IMR-90 (cell line): ENCODE measurements around the gene SLC35F6. TPM values are rescaled to one million over a fixed set of nuclear protein-coding genes. Genes with fewer than 3 reads are reported as not detected.
"Not testable (repeated sequence)": the region's sequence is repeated elsewhere in the genome, so short reads cannot be mapped to it uniquely, and the experiment has no call there.

Experiments
- ATAC-seq: fragments of 200-7000 bp; cut with Tn5 transposase; 2 replicates; pipeline ENCODE4 v1.9.1; 2020; ENCODE audit warnings: low read depth, mild to moderate bottlenecking, moderate library complexity
- BruUV-seq: library from RNA; stranded (reverse); fragments of 400-500 nt; replicated peaks from 2 replicates; lab custom pipeline; 2021; lab: Mats Ljungman, UMichigan
- CTCF ChIA-PET: fragments of 300-600 bp; formaldehyde crosslinking; extraction: SDS; loops from one replicate; lab custom pipeline; 2021; ENCODE audit warnings: antibody characterized with exemption; lab: Yijun Ruan, JAX
- POLR2A ChIA-PET: fragments of 300-600 bp; sonication (Branson Sonifier 250); formaldehyde crosslinking; loops from one replicate; lab custom pipeline; 2022; ENCODE audit warnings: antibody characterized with exemption; ENCODE audit not compliant: unreplicated experiment; lab: Charles Lee
- DNase-seq: peaks from one replicate; pipeline ENCODE4 v3.0.0; 2013
- H2AFZ ChIP-seq: replicated peaks from 2 replicates; pipeline ENCODE3; 2013; ENCODE audit warnings: low read length, mild to moderate bottlenecking; ENCODE audit not compliant: poor library complexity
- H2AK5ac ChIP-seq: 2 replicates; pipeline ENCODE4 v1.6.1; 2013; ENCODE audit warnings: low read depth, low read length, inconsistent platforms
- H2AK9ac ChIP-seq: replicated peaks from 2 replicates; pipeline ENCODE3; 2013; ENCODE audit warnings: mild to moderate bottlenecking, low read depth, low read length, moderate library complexity; ENCODE audit not compliant: poor library complexity
- H2BK120ac ChIP-seq: 2 replicates; pipeline ENCODE4 v1.6.1; 2013; ENCODE audit warnings: low read depth, low read length, inconsistent platforms
- H2BK15ac ChIP-seq: 3 replicates; pipeline ENCODE4 v1.6.1; 2013; ENCODE audit warnings: low read depth, low read length, inconsistent platforms
- H2BK20ac ChIP-seq: 2 replicates; pipeline ENCODE4 v1.6.1; 2013; ENCODE audit warnings: low read depth, mild to moderate bottlenecking, inconsistent platforms, low read length, moderate library complexity
- H2BK5ac ChIP-seq: 2 replicates; pipeline ENCODE4 v1.6.1; 2013; ENCODE audit warnings: mild to moderate bottlenecking, low read depth, low read length, inconsistent platforms; ENCODE audit not compliant: poor library complexity, severe bottlenecking
- H3K14ac ChIP-seq: replicated peaks from 2 replicates; pipeline ENCODE4 v1.6.1; 2013; ENCODE audit warnings: low read depth, low read length, inconsistent platforms
- H3K18ac ChIP-seq: 2 replicates; pipeline ENCODE4 v1.6.1; 2013; ENCODE audit warnings: low read depth, low read length, control low read depth
- H3K23ac ChIP-seq: 2 replicates; pipeline ENCODE4 v1.6.1; 2013; ENCODE audit warnings: low read depth, low read length, inconsistent platforms
- H3K27ac ChIP-seq: 2 replicates; pipeline ENCODE4 v1.5.1; 2013; ENCODE audit warnings: mild to moderate bottlenecking, control low read depth, low read length; ENCODE audit not compliant: insufficient read depth
- H3K27me3 ChIP-seq: 2 replicates; pipeline ENCODE4 v1.6.1; 2013; ENCODE audit warnings: low read length; ENCODE audit not compliant: control insufficient read depth, insufficient read depth
- H3K36me3 ChIP-seq: 2 replicates; pipeline ENCODE4 v1.6.1; 2013; ENCODE audit warnings: low read length, mixed read lengths; ENCODE audit not compliant: control insufficient read depth, insufficient read depth
- H3K4ac ChIP-seq: 2 replicates; pipeline ENCODE4 v1.6.1; 2013; ENCODE audit warnings: low read depth, low read length, inconsistent platforms
- H3K4me1 ChIP-seq: 2 replicates; pipeline ENCODE4 v1.6.1; 2013; ENCODE audit warnings: low read length, mixed read lengths; ENCODE audit not compliant: control insufficient read depth, insufficient read depth
- H3K4me2 ChIP-seq: 2 replicates; pipeline ENCODE4 v1.6.1; 2013; ENCODE audit warnings: low read depth, mild to moderate bottlenecking, control low read depth, low read length, moderate library complexity
- H3K4me3 ChIP-seq: 2 replicates; pipeline ENCODE4 v1.5.1; 2013; ENCODE audit warnings: low read depth, mild to moderate bottlenecking, control low read depth, low read length, moderate library complexity; ENCODE audit not compliant: insufficient read depth
- H3K56ac ChIP-seq: 2 replicates; pipeline ENCODE4 v1.6.1; 2013; ENCODE audit warnings: low read length, inconsistent platforms; ENCODE audit not compliant: insufficient read depth; ENCODE audit errors: extremely low read depth
- H3K79me1 ChIP-seq, 2 experiments: 2 replicates each; pipeline ENCODE4 v1.6.1; 2013; ENCODE audit warnings: low read length in 2 of 2, inconsistent platforms in 1 of 2, low read depth in 1 of 2
- H3K9ac ChIP-seq: 2 replicates; pipeline ENCODE4 v1.6.1; 2013; ENCODE audit warnings: low read depth, low read length, control low read depth
- H3K9me1 ChIP-seq: 2 replicates; pipeline ENCODE4 v1.6.1; 2013; ENCODE audit warnings: low read length, inconsistent platforms; ENCODE audit not compliant: insufficient read depth
- H3K9me3 ChIP-seq: 2 replicates; pipeline ENCODE4 v1.6.1; 2013; ENCODE audit warnings: low read length; ENCODE audit not compliant: control insufficient read depth, insufficient read depth
- H4K20me1 ChIP-seq: 2 replicates; pipeline ENCODE4 v1.6.1; 2013; ENCODE audit warnings: low read length, inconsistent platforms; ENCODE audit not compliant: insufficient read depth
- H4K5ac ChIP-seq: 2 replicates; pipeline ENCODE4 v1.6.1; 2013; ENCODE audit warnings: mild to moderate bottlenecking, low read depth, low read length, control low read depth
- H4K8ac ChIP-seq, 2 experiments: 2 replicates each; pipeline ENCODE4 v1.6.1; 2013; ENCODE audit warnings: low read depth in 2 of 2, low read length in 2 of 2, control low read depth in 1 of 2, inconsistent platforms in 1 of 2
- H4K91ac ChIP-seq: 2 replicates; pipeline ENCODE4 v1.6.1; 2013; ENCODE audit warnings: low read depth, low read length, inconsistent platforms; ENCODE audit not compliant: insufficient read depth
- WGBS, 2 experiments: methylation state at CpG; one replicate each; pipeline versions ENCODE4 v1.1.5 to v1.1.7; 2013; ENCODE audit warnings: missing lambda C conversion rate in 2 of 2; ENCODE audit not compliant: insufficient read length in 1 of 2; ENCODE audit errors: extremely low coverage in 2 of 2; 5-methylcytosine and 5-hydroxymethylcytosine counted together
- dilution Hi-C: fragments of 300-500 bp; cut with HindIII; formaldehyde crosslinking; loops from one replicate; pipeline ENCODE4 v1.14.3; 2018; ENCODE audit warnings: low sequenced_read_pairs; ENCODE audit not compliant: unreplicated experiment
- in situ Hi-C: fragments of 300-500 bp; cut with MboI; formaldehyde crosslinking; loops from 3 replicates; pipeline ENCODE4 v1.14.3; 2019; ENCODE audit warnings: low sequenced_read_pairs, inconsistent platforms, mixed read lengths
- intact Hi-C: fragments of 100-400 bp; cut with micrococcal nuclease; formaldehyde crosslinking; loops from 2 replicates; pipeline ENCODE4 v1.10.0; 2022
- polyA plus RNA-seq, 3 experiments: library from polyadenylated mRNA; depleted of rRNA; stranded (reverse); fragments of >200 nt; gene quantifications; 2 replicates each; pipeline ENCODE4 v1.2.3, GENCODE V29; 2012; ENCODE audit warnings: low replicate concordance in 1 of 3
- total RNA-seq: library from RNA; depleted of rRNA; stranded (reverse); fragments of >200 nt; gene quantifications from 2 replicates; pipeline ENCODE4 v1.2.3, GENCODE V29; 2012

SLC35F6 gene
- total and polyA plus RNA-seq, 2 of the 4 experiments (the other 2 are of a cell fraction) = 19.1 to 30.6 TPM

DNA sequence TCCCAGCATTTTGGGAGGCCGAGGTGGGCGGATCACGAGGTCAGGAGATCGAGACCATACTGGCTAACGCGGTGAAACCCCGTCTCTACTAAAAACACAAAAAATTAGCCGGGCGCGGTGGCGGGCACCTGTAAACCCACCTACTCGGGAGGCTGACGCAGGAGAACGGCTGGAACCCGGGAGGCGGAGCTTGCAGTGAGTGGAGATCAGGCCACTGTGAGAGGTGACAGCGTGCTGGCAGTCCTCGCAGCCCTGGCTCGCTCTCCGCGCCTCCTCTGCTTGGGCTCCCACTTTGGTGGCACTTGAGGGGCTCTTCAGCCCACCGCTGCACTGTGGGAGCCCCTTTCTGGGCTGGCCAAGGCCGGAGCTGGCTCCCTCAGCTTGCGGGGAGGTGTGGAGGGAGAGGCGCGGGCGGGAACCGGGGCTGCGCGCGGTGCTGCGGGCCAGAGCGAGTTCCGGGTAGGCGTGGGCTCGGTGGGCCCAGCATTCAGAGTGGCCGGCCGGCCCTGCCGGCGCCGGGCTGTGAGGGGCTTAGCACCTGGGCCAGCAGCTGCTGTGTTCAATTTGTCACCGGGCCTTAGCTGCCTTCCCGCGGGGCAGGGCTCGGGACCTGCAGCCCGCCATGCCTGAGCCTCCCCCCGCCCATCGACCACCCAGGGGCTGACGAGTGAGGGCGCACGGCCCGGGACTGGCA is 50.1 kb downstream of the SLC35F6 start:
- H3K79me1 ChIP-seq, H3K4me1 ChIP-seq, H2AK9ac ChIP-seq, H2AK5ac ChIP-seq, H2BK120ac ChIP-seq, POLR2A ChIA-PET, H4K5ac ChIP-seq, H3K4me2 ChIP-seq, H2BK15ac ChIP-seq, H4K8ac ChIP-seq, H3K4ac ChIP-seq, CTCF ChIA-PET, H3K9me1 ChIP-seq, H2AFZ ChIP-seq, DNase-seq, in situ Hi-C loops, H3K14ac ChIP-seq, intact Hi-C loops, ATAC-seq, H2BK20ac ChIP-seq, H3K4me3 ChIP-seq, H3K56ac ChIP-seq, H3K27ac ChIP-seq, H3K23ac ChIP-seq, dilution Hi-C loops, H4K91ac ChIP-seq, H2BK5ac ChIP-seq, H4K20me1 ChIP-seq, H3K9me3 ChIP-seq, H3K9ac ChIP-seq, H3K36me3 ChIP-seq, H3K18ac ChIP-seq, BruUV-seq: not testable (repeated sequence)
- 87% methylated on average over 20 of the region's 52 CpGs; no CpG with 5 or more reads in 1 of the 2 experiments for WGBS, 2 experiments
- peaks cover 42% of the 10 kb centered on the region for H3K27me3 ChIP-seq
